Cardiac muscle cell (in vitro differentiated cells and primary cell): ENCODE results near the gene UNC93B1. TPM values are rescaled to one million over a fixed set of nuclear protein-coding genes. Genes with fewer than 3 reads are reported as not detected.

ENCODE experiments used
- DNase-seq, 2 donors: peaks; one replicate each; pipeline versions ENCODE4 v3.0.0 to v3.0.0-alpha.2; 2010 to 2017; ENCODE audit warnings: low read depth in 1 of 2, low spot score in 1 of 2
- H3K27ac ChIP-seq: fragments of 200-600 bp; sonication (generic); 2 replicates; pipeline ENCODE4 v1.5.1; 2016
- H3K27me3 ChIP-seq: fragments of 200-600 bp; sonication (generic); 2 replicates; pipeline ENCODE4 v1.6.0; 2016; ENCODE audit warnings: control low read depth
- H3K36me3 ChIP-seq: fragments of 200-600 bp; sonication (generic); 2 replicates; pipeline ENCODE4 v1.5.1; 2016; ENCODE audit warnings: control low read depth
- H3K4me1 ChIP-seq: fragments of 200-600 bp; sonication (generic); 2 replicates; pipeline ENCODE4 v1.8.1; 2017; ENCODE audit warnings: low read depth, mild to moderate bottlenecking, mixed run types
- H3K4me3 ChIP-seq: fragments of 200-600 bp; sonication (generic); 2 replicates; pipeline ENCODE4 v1.5.1; 2016; ENCODE audit warnings: mild to moderate bottlenecking
- H3K9me3 ChIP-seq: fragments of 200-600 bp; sonication (generic); 2 replicates; pipeline ENCODE4 v1.5.1; 2017; ENCODE audit warnings: low read depth, mild to moderate bottlenecking, control low read depth
- CTCF ChIP-seq: IDR thresholded peaks from 2 replicates; pipeline ENCODE4 v1.5.1; 2012; ENCODE audit warnings: low read depth, mild to moderate bottlenecking, low read length
- polyA plus RNA-seq: library from polyadenylated mRNA; unstranded; fragments of >200 nt; fragmentation: Nextera tagmentation; extraction: Ambion mirVana; gene quantifications from 2 replicates; pipeline ENCODE4 v1.2.1, GENCODE V29; 2016
- total RNA-seq: library from RNA; depleted of rRNA; stranded (reverse); fragments of >200 nt; gene quantifications from 2 replicates; pipeline ENCODE4 v1.2.3, GENCODE V29; 2016

Gene UNC93B1
- total and polyA plus RNA-seq, 2 experiments from 2014 or later: 13.2 to 24.0 TPM

GRCh38 chr11:68049509-68050370, 45.8 kb upstream of the UNC93B1 start:
- TF ChIP-seq CTCF: no peak
- H3K9me3 ChIP-seq: no peaks in the 10 kb centered on the region
- H3K27ac ChIP-seq: no peak overlapping the region
- H3K27me3 ChIP-seq: no peaks in the 10 kb centered on the region
- no peak overlapping the region for H3K4me3 ChIP-seq
- peaks cover 7% of the 10 kb centered on the region for H3K36me3 ChIP-seq
- DNase-seq: no peak
- no peaks in the 10 kb centered on the region for H3K4me1 ChIP-seq

GRCh38 chr11:68048681-68049508, 45.0 kb upstream of the UNC93B1 start:
- TF ChIP-seq CTCF: no peak

GRCh38 chr11:68047437-68048290, 43.8 kb upstream of the UNC93B1 start:
- no peaks in the 10 kb centered on the region for H3K4me1 ChIP-seq
- H3K27me3 ChIP-seq: no peaks in the 10 kb centered on the region
- no peak for TF ChIP-seq CTCF
- H3K9me3 ChIP-seq: no peaks in the 10 kb centered on the region
- no peaks in the 10 kb centered on the region for H3K36me3 ChIP-seq
- H3K27ac ChIP-seq: no peak overlapping the region
- H3K4me3 ChIP-seq: no peak overlapping the region
- DNase-seq: no peak

More at GRCh38 chr11:68048681-68049508, 45.0 kb upstream of the UNC93B1 start:
- no peak overlapping the region for H3K4me3 ChIP-seq
- no peaks in the 10 kb centered on the region for H3K9me3 ChIP-seq
- no peak overlapping the region for H3K27ac ChIP-seq
- no peaks in the 10 kb centered on the region for H3K27me3 ChIP-seq
- H3K36me3 ChIP-seq: peaks cover 7% of the 10 kb centered on the region
- no peaks in the 10 kb centered on the region for H3K4me1 ChIP-seq
- DNase-seq: no peak

- TF ChIP-seq CTCF: no peak
- Histone ChIP-seq H3K4me3 (no peak overlapping the region), H3K36me3 (no peaks in the 10 kb centered on the region), H3K27me3 (no peaks in the 10 kb centered on the region), H3K9me3 (no peaks in the 10 kb centered on the region), H3K27ac (no peak overlapping the region), H3K4me1 (peaks cover 8% of the 10 kb centered on the region)
- DNase-seq: no peak
These were observed 41.0 kb upstream of the UNC93B1 start for GRCh38 chr11:68044898-68045351.
